ENCODE data around the gene PALLD.
"Not testable (repeated sequence)": the region's sequence is repeated elsewhere in the genome, so short reads cannot be mapped to it uniquely, and the experiment has no call there.

DNA sequence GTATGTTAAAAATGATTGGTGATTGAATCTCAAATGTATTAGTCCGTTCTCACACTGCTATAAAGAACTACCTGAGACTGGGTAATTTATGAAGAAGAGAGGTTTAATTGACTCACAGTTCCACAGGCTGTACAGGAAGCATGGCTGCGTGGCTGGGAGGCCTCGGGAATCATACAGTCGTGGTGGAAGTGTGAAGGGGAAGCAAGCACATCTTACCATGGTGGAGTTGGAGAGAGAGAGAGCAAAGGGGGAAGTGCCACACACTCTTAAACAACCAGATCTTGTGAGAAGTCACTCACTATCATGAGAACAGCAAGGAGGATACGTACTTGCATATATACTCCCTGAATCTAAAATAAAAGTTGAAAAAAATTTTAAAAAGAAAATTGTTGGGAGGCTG is 306.2 kb downstream of the PALLD start:
- TF ChIP-seq, protein P1, sequence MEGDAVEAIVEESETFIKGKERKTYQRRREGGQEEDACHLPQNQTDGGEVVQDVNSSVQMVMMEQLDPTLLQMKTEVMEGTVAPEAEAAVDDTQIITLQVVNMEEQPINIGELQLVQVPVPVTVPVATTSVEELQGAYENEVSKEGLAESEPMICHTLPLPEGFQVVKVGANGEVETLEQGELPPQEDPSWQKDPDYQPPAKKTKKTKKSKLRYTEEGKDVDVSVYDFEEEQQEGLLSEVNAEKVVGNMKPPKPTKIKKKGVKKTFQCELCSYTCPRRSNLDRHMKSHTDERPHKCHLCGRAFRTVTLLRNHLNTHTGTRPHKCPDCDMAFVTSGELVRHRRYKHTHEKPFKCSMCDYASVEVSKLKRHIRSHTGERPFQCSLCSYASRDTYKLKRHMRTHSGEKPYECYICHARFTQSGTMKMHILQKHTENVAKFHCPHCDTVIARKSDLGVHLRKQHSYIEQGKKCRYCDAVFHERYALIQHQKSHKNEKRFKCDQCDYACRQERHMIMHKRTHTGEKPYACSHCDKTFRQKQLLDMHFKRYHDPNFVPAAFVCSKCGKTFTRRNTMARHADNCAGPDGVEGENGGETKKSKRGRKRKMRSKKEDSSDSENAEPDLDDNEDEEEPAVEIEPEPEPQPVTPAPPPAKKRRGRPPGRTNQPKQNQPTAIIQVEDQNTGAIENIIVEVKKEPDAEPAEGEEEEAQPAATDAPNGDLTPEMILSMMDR (IDR thresholded peaks at IDR 0.05) = not testable (repeated sequence)
- not testable (repeated sequence) for TF ChIP-seq POLR2A (IDR thresholded peaks at IDR 0.05)

Data from gastroesophageal sphincter (tissue), 3 donors.